GM12878 (cell line): ENCODE measurements around the gene MTERF1. TPM values are rescaled to one million over a fixed set of nuclear protein-coding genes. Genes with fewer than 3 reads are reported as not detected.
"Not testable (repeated sequence)": the region's sequence is repeated elsewhere in the genome, so short reads cannot be mapped to it uniquely, and the experiment has no call there.

Source experiments
- ATAC-seq: fragments of 200-7000 bp; cut with Tn5 transposase; 3 replicates; pipeline ENCODE4 v1.9.1; 2020; ENCODE audit warnings: mild to moderate bottlenecking, moderate library complexity
- BruUV-seq: library from RNA; stranded (reverse); fragments of 400-500 nt; replicated peaks from 2 replicates; lab custom pipeline; 2021; lab: Mats Ljungman, UMichigan
- CTCF ChIA-PET: fragments of 300-600 bp; sonication (Branson Sonifier 250); formaldehyde crosslinking; extraction: SDS; loops from one replicate; lab custom pipeline; 2021; ENCODE audit warnings: inconsistent platforms; lab: Yijun Ruan, JAX
- POLR2A ChIA-PET: fragments of 350-600 bp; formaldehyde crosslinking; extraction: SDS; loops from one replicate; lab custom pipeline; 2021; ENCODE audit warnings: inconsistent platforms; lab: Charles Lee
- RAD21 ChIA-PET: fragments of 300-600 bp; sonication (Branson Sonifier 250); formaldehyde crosslinking; loops from one replicate; lab custom pipeline; 2023; ENCODE audit warnings: antibody characterized with exemption; ENCODE audit not compliant: unreplicated experiment; lab: Charles Lee
- SMC1A ChIA-PET: fragments of 300-600 bp; sonication (Branson Sonifier 250); formaldehyde crosslinking; loops from one replicate; lab custom pipeline; 2023; ENCODE audit not compliant: unreplicated experiment, uncharacterized antibody; lab: Charles Lee
- DNase-seq: peaks from one replicate; pipeline ENCODE4 v3.0.0-alpha.2; 2011; ENCODE audit warnings: low read depth, low spot score
- FAIRE-seq: peaks from 3 replicates; lab custom pipeline; 2011; peaks lifted over from hg19 to GRCh38; lab: Jason Lieb, UNC
- H2AFZ ChIP-seq: 2 replicates; pipeline ENCODE4 v1.6.0; 2011; ENCODE audit warnings: low read depth, low read length, control low read depth; ENCODE audit not compliant: control insufficient read depth
- H3K27ac ChIP-seq: 2 replicates; pipeline ENCODE4 v1.5.1; 2011; ENCODE audit warnings: control low read depth; ENCODE audit not compliant: control insufficient read depth, insufficient read depth
- H3K27me3 ChIP-seq, 2 experiments: replicated peaks in 1 of 2; 2 replicates each; pipeline versions ENCODE4 v1.6.0 to v1.6.1; 2011; ENCODE audit warnings: low read length in 1 of 2; ENCODE audit not compliant: control insufficient read depth in 2 of 2, insufficient read depth in 2 of 2
- H3K36me3 ChIP-seq, 2 experiments: 2 replicates each; pipeline ENCODE4 v1.5.1; 2011; ENCODE audit warnings: low read length in 1 of 2; ENCODE audit not compliant: control insufficient read depth in 2 of 2, insufficient read depth in 2 of 2
- H3K4me1 ChIP-seq: 2 replicates; pipeline ENCODE4 v1.6.1; 2011; ENCODE audit warnings: mild to moderate bottlenecking, low read length, moderate library complexity, mixed read lengths; ENCODE audit not compliant: control insufficient read depth, insufficient read depth
- H3K4me2 ChIP-seq: 2 replicates; pipeline ENCODE4 v1.6.0; 2011; ENCODE audit warnings: control low read depth; ENCODE audit not compliant: control insufficient read depth, insufficient read depth
- H3K4me3 ChIP-seq: fragments of 200-600 bp; sonication (generic); 2 replicates; pipeline ENCODE4 v1.5.1; 2016
- H3K79me2 ChIP-seq: 2 replicates; pipeline ENCODE4 v1.6.0; 2011; ENCODE audit warnings: low read length; ENCODE audit not compliant: control insufficient read depth, insufficient read depth
- H3K9ac ChIP-seq: 2 replicates; pipeline ENCODE4 v1.8.0; 2011; ENCODE audit warnings: low read length, control low read depth, mixed read lengths; ENCODE audit not compliant: control insufficient read depth, insufficient read depth
- H3K9me3 ChIP-seq: replicated peaks from 3 replicates; pipeline ENCODE4 v1.5.1; 2011; ENCODE audit warnings: mild to moderate bottlenecking, low read length; ENCODE audit not compliant: control insufficient read depth, insufficient read depth
- H4K20me1 ChIP-seq: 2 replicates; pipeline ENCODE4 v1.6.0; 2011; ENCODE audit not compliant: control insufficient read depth, insufficient read depth
- JUNB ChIP-seq: IDR thresholded peaks from 2 replicates; pipeline ENCODE4 v1.6.1; 2016; ENCODE audit warnings: antibody characterized with exemption, mild to moderate bottlenecking
- PAX5 ChIP-seq: IDR thresholded peaks from 2 replicates; pipeline ENCODE4 v1.6.1; 2011; ENCODE audit warnings: low read depth, low read length, borderline replicate concordance
- SIN3A ChIP-seq: IDR thresholded peaks from 2 replicates; pipeline ENCODE4 v1.6.1; 2012; ENCODE audit warnings: low read depth, low read length, improper control_type of control experiment
- SIX5 ChIP-seq: IDR thresholded peaks from 2 replicates; pipeline ENCODE4 v1.6.1; 2011; ENCODE audit warnings: mild to moderate bottlenecking, low read depth, low read length, moderate library complexity; ENCODE audit not compliant: severe bottlenecking
- ZNF274 ChIP-seq: IDR thresholded peaks from one replicate; pipeline ENCODE4 v1.8.0; 2011; ENCODE audit not compliant: insufficient read length, insufficient read depth
- ZZZ3 ChIP-seq: IDR thresholded peaks from 2 replicates; pipeline ENCODE4 v1.6.1; 2011; ENCODE audit warnings: low read depth; ENCODE audit not compliant: control insufficient read depth, insufficient read length
- WGBS: methylation state at CpG from one replicate; pipeline ENCODE4 v1.1.6; 2016; ENCODE audit warnings: low lambda C conversion rate; ENCODE audit not compliant: insufficient replicate concordance, insufficient coverage; ENCODE audit errors: missing lambda C conversion rate; 5-methylcytosine and 5-hydroxymethylcytosine counted together
- in situ Hi-C: fragments of 300-500 bp; cut with MboI; formaldehyde crosslinking; loops from 9 replicates; pipeline ENCODE4 v1.14.3; 2018; ENCODE audit warnings: mixed read lengths
- intact Hi-C: fragments of 100-400 bp; cut with micrococcal nuclease; formaldehyde crosslinking; loops from one replicate; pipeline ENCODE4 v1.14.2; 2022; ENCODE audit not compliant: unreplicated experiment
- polyA plus RNA-seq, 11 experiments: library from polyadenylated mRNA; depleted of rRNA in 4 of 11; unstranded in 6 of 11; stranded (reverse) in 5 of 11; fragments of >200 nt; fragmentation: Nextera tagmentation in 4 of 11; fragmentation: Illumina TruSeq in 1 of 11; extraction: Ambion mirVana in 4 of 11; extraction: Trizol in 1 of 11; gene quantifications; 1 replicate in 1 of 11; 2 replicates in 10 of 11; pipeline versions ENCODE4 v1.2.1 to v1.2.3, GENCODE V29; 2011 to 2016; ENCODE audit warnings: inconsistent platforms in 2 of 11, missing spikeins in 2 of 11, low read depth in 1 of 11
- total RNA-seq, 4 experiments: library from RNA; depleted of rRNA in 3 of 4; stranded (reverse); fragments of >200 nt in 3 of 4; fragmentation: Illumina TruSeq in 1 of 4; extraction: Trizol in 1 of 4; gene quantifications; 2 replicates each; pipeline versions ENCODE4 v1.2.1 to v1.2.3, GENCODE V29; 2013 to 2021
- TF ChIP-seq, protein P1 (sequence below): IDR thresholded peaks from 2 replicates; pipeline ENCODE4 v1.6.1; 2011; ENCODE audit warnings: borderline replicate concordance, low read depth, mild to moderate bottlenecking, moderate library complexity, low read length; ENCODE audit not compliant: insufficient read depth, poor library complexity, severe bottlenecking
- TF ChIP-seq, protein P2 (sequence below): fragments of 450-650 bp; conservative IDR thresholded peaks from 2 replicates; pipeline ENCODE4 v1.6.1; 2017; ENCODE audit warnings: mild to moderate bottlenecking, moderate library complexity

MTERF1 gene
- total and polyA plus RNA-seq, 10 of the 15 experiments (the other 5 are each of a cell fraction or from before 2014, with no cell fraction given): 14.7 to 38.7 (median 28.0) TPM

DNA sequence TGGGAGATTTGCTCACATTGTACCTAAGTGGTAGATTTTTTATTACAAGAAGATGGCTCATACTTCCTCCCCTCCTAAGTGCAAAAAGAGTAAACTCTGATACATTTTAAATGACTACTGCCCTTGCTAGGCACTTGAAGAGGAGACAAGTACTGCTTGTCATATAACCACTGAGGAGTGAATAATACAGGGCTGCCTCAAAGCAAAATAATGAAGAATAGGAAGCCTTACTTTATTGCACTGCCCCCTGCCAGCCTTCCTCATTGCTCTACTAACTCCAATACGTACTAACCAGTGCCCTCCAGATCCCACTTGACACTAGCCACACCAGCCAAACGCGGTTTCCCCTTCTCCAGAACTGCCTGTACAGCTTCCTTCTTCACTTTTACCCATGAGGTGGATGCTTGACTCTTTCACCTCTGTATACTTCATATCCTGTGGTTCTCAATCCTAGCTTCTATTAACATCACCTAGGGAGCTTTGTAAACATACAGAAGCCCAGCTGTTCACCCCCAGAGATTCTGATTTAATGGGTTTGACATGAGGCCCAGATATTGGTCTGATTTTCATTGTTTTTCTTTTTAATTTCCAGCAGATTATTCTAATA, 11.7 kb upstream of the MTERF1 start:
- CTCF ChIA-PET: interaction anchor here (1.2 kb wide), 1 partner anchor 12 kb away, joined by 4 read pairs; no protein-coding TSS in a partner anchor
- RAD21 ChIA-PET: no interaction called here
- Histone ChIP-seq H2AFZ (no peak overlapping the region), H3K27ac (no peak overlapping the region), H3K9me3 (no peaks in the 10 kb centered on the region; the same call in 2 of the 3 replicates), H3K36me3 (no peaks in the 10 kb centered on the region), H3K79me2 (no peaks in the 10 kb centered on the region), H4K20me1 (no peaks in the 10 kb centered on the region), H3K27me3 (no peaks in the 10 kb centered on the region), H3K9ac (no peak overlapping the region), H3K4me3 (no peak overlapping the region), H3K4me1 (no peaks in the 10 kb centered on the region), H3K4me2 (no peak overlapping the region)
- in situ Hi-C loops: no loop called here
- POLR2A ChIA-PET: no interaction called here
- FAIRE-seq: no peak
- BruUV-seq: no TSS peak
- intact Hi-C loops: no loop called here
- no peak for ATAC-seq
- no peak for DNase-seq
- WGBS: 36% methylated on average over 3 of the region's 3 CpGs
- TF ChIP-seq, protein P1, sequence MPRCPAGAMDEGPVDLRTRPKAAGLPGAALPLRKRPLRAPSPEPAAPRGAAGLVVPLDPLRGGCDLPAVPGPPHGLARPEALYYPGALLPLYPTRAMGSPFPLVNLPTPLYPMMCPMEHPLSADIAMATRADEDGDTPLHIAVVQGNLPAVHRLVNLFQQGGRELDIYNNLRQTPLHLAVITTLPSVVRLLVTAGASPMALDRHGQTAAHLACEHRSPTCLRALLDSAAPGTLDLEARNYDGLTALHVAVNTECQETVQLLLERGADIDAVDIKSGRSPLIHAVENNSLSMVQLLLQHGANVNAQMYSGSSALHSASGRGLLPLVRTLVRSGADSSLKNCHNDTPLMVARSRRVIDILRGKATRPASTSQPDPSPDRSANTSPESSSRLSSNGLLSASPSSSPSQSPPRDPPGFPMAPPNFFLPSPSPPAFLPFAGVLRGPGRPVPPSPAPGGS: no peak
- TF ChIP-seq ZNF274: no peak
- no peak for TF ChIP-seq PAX5
- no peak for TF ChIP-seq ZZZ3
- TF ChIP-seq, protein P2, sequence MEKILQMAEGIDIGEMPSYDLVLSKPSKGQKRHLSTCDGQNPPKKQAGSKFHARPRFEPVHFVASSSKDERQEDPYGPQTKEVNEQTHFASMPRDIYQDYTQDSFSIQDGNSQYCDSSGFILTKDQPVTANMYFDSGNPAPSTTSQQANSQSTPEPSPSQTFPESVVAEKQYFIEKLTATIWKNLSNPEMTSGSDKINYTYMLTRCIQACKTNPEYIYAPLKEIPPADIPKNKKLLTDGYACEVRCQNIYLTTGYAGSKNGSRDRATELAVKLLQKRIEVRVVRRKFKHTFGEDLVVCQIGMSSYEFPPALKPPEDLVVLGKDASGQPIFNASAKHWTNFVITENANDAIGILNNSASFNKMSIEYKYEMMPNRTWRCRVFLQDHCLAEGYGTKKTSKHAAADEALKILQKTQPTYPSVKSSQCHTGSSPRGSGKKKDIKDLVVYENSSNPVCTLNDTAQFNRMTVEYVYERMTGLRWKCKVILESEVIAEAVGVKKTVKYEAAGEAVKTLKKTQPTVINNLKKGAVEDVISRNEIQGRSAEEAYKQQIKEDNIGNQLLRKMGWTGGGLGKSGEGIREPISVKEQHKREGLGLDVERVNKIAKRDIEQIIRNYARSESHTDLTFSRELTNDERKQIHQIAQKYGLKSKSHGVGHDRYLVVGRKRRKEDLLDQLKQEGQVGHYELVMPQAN: no peak
- no peak for TF ChIP-seq SIX5
- no peak for TF ChIP-seq JUNB
- TF ChIP-seq SIN3A: no peak
- SMC1A ChIA-PET: interaction anchor here (1.3 kb wide), 1 partner anchor 62 kb away, joined by 4 read pairs; no protein-coding TSS in a partner anchor

DNA sequence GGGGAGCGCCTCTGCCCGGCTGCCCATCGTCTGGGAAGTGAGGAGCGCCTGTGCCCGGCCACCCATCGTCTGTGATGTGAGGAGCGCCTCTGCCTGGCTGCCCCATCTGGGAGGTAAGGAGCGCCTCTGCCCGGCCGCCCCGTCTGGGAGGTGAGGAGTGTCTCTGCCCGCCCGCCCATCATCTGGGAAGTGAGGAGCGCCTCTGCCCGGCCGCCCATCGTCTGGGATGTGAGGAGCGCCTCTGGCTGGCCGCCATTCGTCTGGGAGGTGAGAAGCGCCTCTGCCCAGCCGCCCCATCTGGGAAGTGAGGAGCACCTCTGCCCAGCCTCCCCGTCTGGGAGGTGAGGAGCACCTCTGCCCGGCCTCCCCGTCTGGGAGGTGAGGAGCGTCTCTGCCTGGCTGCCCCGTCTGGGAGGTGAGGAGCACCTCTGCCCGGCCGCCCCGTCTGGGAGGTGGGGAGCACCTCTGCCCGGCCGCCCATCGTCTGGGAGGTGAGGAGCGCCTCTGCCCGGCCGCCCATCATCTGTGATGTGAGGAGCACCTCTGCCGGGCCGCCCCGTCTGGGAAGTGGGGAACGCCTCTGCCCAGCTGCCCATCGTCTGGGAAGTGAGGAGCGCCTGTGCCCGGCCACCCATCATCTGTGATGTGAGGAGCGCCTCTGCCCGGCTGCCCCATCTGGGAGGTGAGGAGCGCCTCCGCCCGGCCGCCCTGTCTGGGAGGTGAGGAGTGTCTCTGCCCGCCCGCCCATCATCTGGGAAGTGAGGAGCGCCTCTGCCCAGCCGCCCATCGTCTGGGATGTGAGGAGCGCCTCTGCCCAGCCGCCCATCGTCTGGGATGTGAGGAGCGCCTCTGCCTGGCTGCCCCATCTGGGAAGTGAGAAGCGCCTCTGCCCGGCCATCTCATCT, 8.0 kb upstream of the MTERF1 start:
- H3K9ac ChIP-seq, ATAC-seq, H3K79me2 ChIP-seq, H3K4me3 ChIP-seq, BruUV-seq, RAD21 ChIA-PET, H4K20me1 ChIP-seq, POLR2A ChIA-PET, intact Hi-C loops, SMC1A ChIA-PET, H3K9me3 ChIP-seq, H3K27me3 ChIP-seq, H3K4me1 ChIP-seq, H3K36me3 ChIP-seq, H3K4me2 ChIP-seq, H2AFZ ChIP-seq, H3K27ac ChIP-seq, FAIRE-seq, in situ Hi-C loops, DNase-seq, CTCF ChIA-PET: not testable (repeated sequence)
- WGBS: 88% methylated on average over 40 of the region's 60 CpGs
